HEK293 (cell line): ENCODE data around the gene NMRK2.

Experiments used
- EGR2 ChIP-seq: fragments of 450-650 bp; formaldehyde crosslinking; IDR thresholded peaks from 2 replicates; pipeline ENCODE4 v1.5.1; 2016; ENCODE audit warnings: low read depth, missing biosample characterization, missing genetic modification characterization
- GLI4 ChIP-seq: fragments of 450-650 bp; formaldehyde crosslinking; IDR thresholded peaks from 2 replicates; pipeline ENCODE4 v1.5.1; 2016; ENCODE audit warnings: missing biosample characterization, missing genetic modification characterization
- KLF7 ChIP-seq: fragments of 450-650 bp; formaldehyde crosslinking; IDR thresholded peaks from 2 replicates; pipeline ENCODE4 v1.5.1; 2016; ENCODE audit warnings: missing biosample characterization, missing genetic modification characterization, borderline replicate concordance
- MYNN ChIP-seq: fragments of 450-650 bp; formaldehyde crosslinking; IDR thresholded peaks from 2 replicates; pipeline ENCODE4 v1.5.1; 2016; ENCODE audit warnings: missing biosample characterization, missing genetic modification characterization, borderline replicate concordance
- PRDM1 ChIP-seq: fragments of 450-650 bp; formaldehyde crosslinking; IDR thresholded peaks from 2 replicates; pipeline ENCODE4; 2016; ENCODE audit warnings: missing biosample characterization, missing genetic modification characterization
- SALL2 ChIP-seq: fragments of 450-650 bp; formaldehyde crosslinking; IDR thresholded peaks from 2 replicates; pipeline ENCODE4 v1.5.0; 2017; ENCODE audit warnings: missing biosample characterization, mild to moderate bottlenecking, missing genetic modification characterization, borderline replicate concordance
- SP2 ChIP-seq: fragments of 450-650 bp; formaldehyde crosslinking; IDR thresholded peaks from 2 replicates; pipeline ENCODE4 v1.5.1; 2016; ENCODE audit warnings: missing biosample characterization, missing genetic modification characterization
- ZBTB1 ChIP-seq: fragments of 450-650 bp; formaldehyde crosslinking; IDR thresholded peaks from 2 replicates; pipeline ENCODE4 v1.5.1; 2016; ENCODE audit warnings: missing biosample characterization, missing genetic modification characterization
- ZBTB21 ChIP-seq: fragments of 450-650 bp; formaldehyde crosslinking; IDR thresholded peaks from 2 replicates; pipeline ENCODE4 v1.5.1; 2017; ENCODE audit warnings: missing biosample characterization, missing genetic modification characterization
- ZNF133 ChIP-seq: fragments of 450-650 bp; formaldehyde crosslinking; IDR thresholded peaks from 2 replicates; pipeline ENCODE4 v1.5.1; 2016; ENCODE audit warnings: missing biosample characterization, missing genetic modification characterization
- ZNF169 ChIP-seq: fragments of 450-650 bp; formaldehyde crosslinking; IDR thresholded peaks from 2 replicates; pipeline ENCODE4 v1.5.1; 2016; ENCODE audit warnings: missing biosample characterization, missing genetic modification characterization
- ZNF174 ChIP-seq: fragments of 450-650 bp; formaldehyde crosslinking; IDR thresholded peaks from 2 replicates; pipeline ENCODE4 v1.5.0; 2017; ENCODE audit warnings: missing biosample characterization, mild to moderate bottlenecking, missing genetic modification characterization
- ZNF211 ChIP-seq: fragments of 450-650 bp; formaldehyde crosslinking; IDR thresholded peaks from 2 replicates; pipeline ENCODE4 v1.5.1; 2016; ENCODE audit warnings: low read depth, missing biosample characterization, missing genetic modification characterization
- ZNF239 ChIP-seq: fragments of 450-650 bp; formaldehyde crosslinking; IDR thresholded peaks from 2 replicates; pipeline ENCODE4 v1.5.1; 2016; ENCODE audit warnings: missing biosample characterization, missing genetic modification characterization
- ZNF302 ChIP-seq: fragments of 450-650 bp; formaldehyde crosslinking; IDR thresholded peaks from 2 replicates; pipeline ENCODE4 v1.5.1; 2016; ENCODE audit warnings: missing biosample characterization, missing genetic modification characterization, low read depth
- ZNF324 ChIP-seq: fragments of 450-650 bp; formaldehyde crosslinking; IDR thresholded peaks from 2 replicates; pipeline ENCODE4 v1.5.1; 2016; ENCODE audit warnings: missing biosample characterization, missing genetic modification characterization
- ZNF341 ChIP-seq: fragments of 450-650 bp; formaldehyde crosslinking; IDR thresholded peaks from 2 replicates; pipeline ENCODE4; 2016; ENCODE audit warnings: low read depth, missing biosample characterization, missing genetic modification characterization
- ZNF350 ChIP-seq: fragments of 450-650 bp; formaldehyde crosslinking; IDR thresholded peaks from 2 replicates; pipeline ENCODE4 v1.5.0; 2017; ENCODE audit warnings: missing biosample characterization, mild to moderate bottlenecking, missing genetic modification characterization
- ZNF501 ChIP-seq: fragments of 450-650 bp; formaldehyde crosslinking; IDR thresholded peaks from 2 replicates; pipeline ENCODE4 v1.5.1; 2016; ENCODE audit warnings: missing biosample characterization, missing genetic modification characterization
- ZNF529 ChIP-seq: fragments of 450-650 bp; formaldehyde crosslinking; IDR thresholded peaks from 2 replicates; pipeline ENCODE4 v1.5.1; 2017; ENCODE audit warnings: missing genetic modification characterization, missing biosample characterization; ENCODE audit not compliant: insufficient replicate concordance
- ZNF571 ChIP-seq: fragments of 450-650 bp; formaldehyde crosslinking; IDR thresholded peaks from 2 replicates; pipeline ENCODE4 v1.5.0; 2017; ENCODE audit warnings: missing biosample characterization, missing genetic modification characterization
- ZNF626 ChIP-seq: fragments of 450-650 bp; sonication (Bioruptor Pico); formaldehyde crosslinking; IDR thresholded peaks from 2 replicates; pipeline ENCODE4 v1.5.1; 2018; ENCODE audit warnings: missing biosample characterization, missing genetic modification characterization, inconsistent platforms
- ZNF677 ChIP-seq: fragments of 450-650 bp; IDR thresholded peaks from 2 replicates; pipeline ENCODE4 v1.5.0; 2018; ENCODE audit warnings: missing biosample characterization, mild to moderate bottlenecking, missing genetic modification characterization, moderate library complexity
- TF ChIP-seq, protein P1 (sequence below): fragments of 450-650 bp; formaldehyde crosslinking; IDR thresholded peaks from 2 replicates; pipeline ENCODE4 v1.5.1; 2016; ENCODE audit warnings: missing biosample characterization, missing genetic modification characterization, borderline replicate concordance
- TF ChIP-seq, protein P2 (sequence below): fragments of 450-650 bp; formaldehyde crosslinking; IDR thresholded peaks from 2 replicates; pipeline ENCODE4 v1.5.1; 2016; ENCODE audit warnings: missing biosample characterization, missing genetic modification characterization
- TF ChIP-seq, protein P3 (sequence below): fragments of 450-650 bp; formaldehyde crosslinking; IDR thresholded peaks from 2 replicates; pipeline ENCODE4 v1.5.1; 2016; ENCODE audit warnings: missing biosample characterization, missing genetic modification characterization, low read depth
- TF ChIP-seq, protein P4 (sequence below): fragments of 450-650 bp; formaldehyde crosslinking; IDR thresholded peaks from 2 replicates; pipeline ENCODE4 v1.5.1; 2016; ENCODE audit warnings: missing biosample characterization, missing genetic modification characterization
- TF ChIP-seq, protein P5 (sequence below): fragments of 450-650 bp; formaldehyde crosslinking; IDR thresholded peaks from 2 replicates; pipeline ENCODE4 v1.5.1; 2016; ENCODE audit warnings: missing biosample characterization, missing genetic modification characterization

The NMRK2 gene

GRCh38 chr19:3969435-3970312 lies 36.8 kb downstream of the NMRK2 start (continued):
- TF ChIP-seq ZNF626 (tag by site-specific recombination) (no peak), EGR2 (tag by site-specific recombination) (no peak), ZNF239 (tag by site-specific recombination) (no peak), SP2 (tag by site-specific recombination) (no peak), ZNF501 (tag by site-specific recombination) (no peak), ZBTB21 (no peak), ZNF571 (tag by site-specific recombination) (no peak), ZNF211 (tag by site-specific recombination) (no peak), ZNF302 (no peak), ZNF133 (tag by site-specific recombination) (no peak), ZNF677 (tag by site-specific recombination) (no peak), ZBTB1 (tag by site-specific recombination) (no peak), ZNF350 (tag by site-specific recombination) (no peak), SALL2 (tag by site-specific recombination) (no peak), KLF7 (tag by site-specific recombination) (no peak), ZNF341 (tag by site-specific recombination) (no peak), ZNF324 (no peak), ZNF529 (tag by site-specific recombination) (no peak), GLI4 (tag by site-specific recombination) (no peak), ZNF174 (tag by site-specific recombination) (no peak), PRDM1 (peak; percentile 87), ZNF169 (tag by site-specific recombination) (no peak), MYNN (no peak)
- TF ChIP-seq, protein P1, sequence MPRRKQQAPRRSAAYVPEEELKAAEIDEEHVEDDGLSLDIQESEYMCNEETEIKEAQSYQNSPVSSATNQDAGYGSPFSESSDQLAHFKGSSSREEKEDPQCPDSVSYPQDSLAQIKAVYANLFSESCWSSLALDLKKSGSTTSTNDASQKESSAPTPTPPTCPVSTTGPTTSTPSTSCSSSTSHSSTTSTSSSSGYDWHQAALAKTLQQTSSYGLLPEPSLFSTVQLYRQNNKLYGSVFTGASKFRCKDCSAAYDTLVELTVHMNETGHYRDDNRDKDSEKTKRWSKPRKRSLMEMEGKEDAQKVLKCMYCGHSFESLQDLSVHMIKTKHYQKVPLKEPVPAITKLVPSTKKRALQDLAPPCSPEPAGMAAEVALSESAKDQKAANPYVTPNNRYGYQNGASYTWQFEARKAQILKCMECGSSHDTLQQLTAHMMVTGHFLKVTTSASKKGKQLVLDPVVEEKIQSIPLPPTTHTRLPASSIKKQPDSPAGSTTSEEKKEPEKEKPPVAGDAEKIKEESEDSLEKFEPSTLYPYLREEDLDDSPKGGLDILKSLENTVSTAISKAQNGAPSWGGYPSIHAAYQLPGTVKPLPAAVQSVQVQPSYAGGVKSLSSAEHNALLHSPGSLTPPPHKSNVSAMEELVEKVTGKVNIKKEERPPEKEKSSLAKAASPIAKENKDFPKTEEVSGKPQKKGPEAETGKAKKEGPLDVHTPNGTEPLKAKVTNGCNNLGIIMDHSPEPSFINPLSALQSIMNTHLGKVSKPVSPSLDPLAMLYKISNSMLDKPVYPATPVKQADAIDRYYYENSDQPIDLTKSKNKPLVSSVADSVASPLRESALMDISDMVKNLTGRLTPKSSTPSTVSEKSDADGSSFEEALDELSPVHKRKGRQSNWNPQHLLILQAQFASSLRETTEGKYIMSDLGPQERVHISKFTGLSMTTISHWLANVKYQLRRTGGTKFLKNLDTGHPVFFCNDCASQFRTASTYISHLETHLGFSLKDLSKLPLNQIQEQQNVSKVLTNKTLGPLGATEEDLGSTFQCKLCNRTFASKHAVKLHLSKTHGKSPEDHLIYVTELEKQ = no peak
- TF ChIP-seq, protein P2, sequence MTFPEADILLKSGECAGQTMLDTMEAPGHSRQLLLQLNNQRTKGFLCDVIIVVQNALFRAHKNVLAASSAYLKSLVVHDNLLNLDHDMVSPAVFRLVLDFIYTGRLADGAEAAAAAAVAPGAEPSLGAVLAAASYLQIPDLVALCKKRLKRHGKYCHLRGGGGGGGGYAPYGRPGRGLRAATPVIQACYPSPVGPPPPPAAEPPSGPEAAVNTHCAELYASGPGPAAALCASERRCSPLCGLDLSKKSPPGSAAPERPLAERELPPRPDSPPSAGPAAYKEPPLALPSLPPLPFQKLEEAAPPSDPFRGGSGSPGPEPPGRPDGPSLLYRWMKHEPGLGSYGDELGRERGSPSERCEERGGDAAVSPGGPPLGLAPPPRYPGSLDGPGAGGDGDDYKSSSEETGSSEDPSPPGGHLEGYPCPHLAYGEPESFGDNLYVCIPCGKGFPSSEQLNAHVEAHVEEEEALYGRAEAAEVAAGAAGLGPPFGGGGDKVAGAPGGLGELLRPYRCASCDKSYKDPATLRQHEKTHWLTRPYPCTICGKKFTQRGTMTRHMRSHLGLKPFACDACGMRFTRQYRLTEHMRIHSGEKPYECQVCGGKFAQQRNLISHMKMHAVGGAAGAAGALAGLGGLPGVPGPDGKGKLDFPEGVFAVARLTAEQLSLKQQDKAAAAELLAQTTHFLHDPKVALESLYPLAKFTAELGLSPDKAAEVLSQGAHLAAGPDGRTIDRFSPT (tag by site-specific recombination) = no peak
- TF ChIP-seq, protein P3, sequence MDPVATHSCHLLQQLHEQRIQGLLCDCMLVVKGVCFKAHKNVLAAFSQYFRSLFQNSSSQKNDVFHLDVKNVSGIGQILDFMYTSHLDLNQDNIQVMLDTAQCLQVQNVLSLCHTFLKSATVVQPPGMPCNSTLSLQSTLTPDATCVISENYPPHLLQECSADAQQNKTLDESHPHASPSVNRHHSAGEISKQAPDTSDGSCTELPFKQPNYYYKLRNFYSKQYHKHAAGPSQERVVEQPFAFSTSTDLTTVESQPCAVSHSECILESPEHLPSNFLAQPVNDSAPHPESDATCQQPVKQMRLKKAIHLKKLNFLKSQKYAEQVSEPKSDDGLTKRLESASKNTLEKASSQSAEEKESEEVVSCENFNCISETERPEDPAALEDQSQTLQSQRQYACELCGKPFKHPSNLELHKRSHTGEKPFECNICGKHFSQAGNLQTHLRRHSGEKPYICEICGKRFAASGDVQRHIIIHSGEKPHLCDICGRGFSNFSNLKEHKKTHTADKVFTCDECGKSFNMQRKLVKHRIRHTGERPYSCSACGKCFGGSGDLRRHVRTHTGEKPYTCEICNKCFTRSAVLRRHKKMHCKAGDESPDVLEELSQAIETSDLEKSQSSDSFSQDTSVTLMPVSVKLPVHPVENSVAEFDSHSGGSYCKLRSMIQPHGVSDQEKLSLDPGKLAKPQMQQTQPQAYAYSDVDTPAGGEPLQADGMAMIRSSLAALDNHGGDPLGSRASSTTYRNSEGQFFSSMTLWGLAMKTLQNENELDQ = no peak
- TF ChIP-seq, protein P4, sequence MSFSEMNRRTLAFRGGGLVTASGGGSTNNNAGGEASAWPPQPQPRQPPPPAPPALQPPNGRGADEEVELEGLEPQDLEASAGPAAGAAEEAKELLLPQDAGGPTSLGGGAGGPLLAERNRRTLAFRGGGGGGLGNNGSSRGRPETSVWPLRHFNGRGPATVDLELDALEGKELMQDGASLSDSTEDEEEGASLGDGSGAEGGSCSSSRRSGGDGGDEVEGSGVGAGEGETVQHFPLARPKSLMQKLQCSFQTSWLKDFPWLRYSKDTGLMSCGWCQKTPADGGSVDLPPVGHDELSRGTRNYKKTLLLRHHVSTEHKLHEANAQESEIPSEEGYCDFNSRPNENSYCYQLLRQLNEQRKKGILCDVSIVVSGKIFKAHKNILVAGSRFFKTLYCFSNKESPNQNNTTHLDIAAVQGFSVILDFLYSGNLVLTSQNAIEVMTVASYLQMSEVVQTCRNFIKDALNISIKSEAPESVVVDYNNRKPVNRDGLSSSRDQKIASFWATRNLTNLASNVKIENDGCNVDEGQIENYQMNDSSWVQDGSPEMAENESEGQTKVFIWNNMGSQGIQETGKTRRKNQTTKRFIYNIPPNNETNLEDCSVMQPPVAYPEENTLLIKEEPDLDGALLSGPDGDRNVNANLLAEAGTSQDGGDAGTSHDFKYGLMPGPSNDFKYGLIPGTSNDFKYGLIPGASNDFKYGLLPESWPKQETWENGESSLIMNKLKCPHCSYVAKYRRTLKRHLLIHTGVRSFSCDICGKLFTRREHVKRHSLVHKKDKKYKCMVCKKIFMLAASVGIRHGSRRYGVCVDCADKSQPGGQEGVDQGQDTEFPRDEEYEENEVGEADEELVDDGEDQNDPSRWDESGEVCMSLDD (tag by site-specific recombination) = no peak
- TF ChIP-seq, protein P5, sequence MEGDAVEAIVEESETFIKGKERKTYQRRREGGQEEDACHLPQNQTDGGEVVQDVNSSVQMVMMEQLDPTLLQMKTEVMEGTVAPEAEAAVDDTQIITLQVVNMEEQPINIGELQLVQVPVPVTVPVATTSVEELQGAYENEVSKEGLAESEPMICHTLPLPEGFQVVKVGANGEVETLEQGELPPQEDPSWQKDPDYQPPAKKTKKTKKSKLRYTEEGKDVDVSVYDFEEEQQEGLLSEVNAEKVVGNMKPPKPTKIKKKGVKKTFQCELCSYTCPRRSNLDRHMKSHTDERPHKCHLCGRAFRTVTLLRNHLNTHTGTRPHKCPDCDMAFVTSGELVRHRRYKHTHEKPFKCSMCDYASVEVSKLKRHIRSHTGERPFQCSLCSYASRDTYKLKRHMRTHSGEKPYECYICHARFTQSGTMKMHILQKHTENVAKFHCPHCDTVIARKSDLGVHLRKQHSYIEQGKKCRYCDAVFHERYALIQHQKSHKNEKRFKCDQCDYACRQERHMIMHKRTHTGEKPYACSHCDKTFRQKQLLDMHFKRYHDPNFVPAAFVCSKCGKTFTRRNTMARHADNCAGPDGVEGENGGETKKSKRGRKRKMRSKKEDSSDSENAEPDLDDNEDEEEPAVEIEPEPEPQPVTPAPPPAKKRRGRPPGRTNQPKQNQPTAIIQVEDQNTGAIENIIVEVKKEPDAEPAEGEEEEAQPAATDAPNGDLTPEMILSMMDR (tag by site-specific recombination) = peak; percentile 57
